ENCODE measurements around the gene MSANTD1.

DNA sequence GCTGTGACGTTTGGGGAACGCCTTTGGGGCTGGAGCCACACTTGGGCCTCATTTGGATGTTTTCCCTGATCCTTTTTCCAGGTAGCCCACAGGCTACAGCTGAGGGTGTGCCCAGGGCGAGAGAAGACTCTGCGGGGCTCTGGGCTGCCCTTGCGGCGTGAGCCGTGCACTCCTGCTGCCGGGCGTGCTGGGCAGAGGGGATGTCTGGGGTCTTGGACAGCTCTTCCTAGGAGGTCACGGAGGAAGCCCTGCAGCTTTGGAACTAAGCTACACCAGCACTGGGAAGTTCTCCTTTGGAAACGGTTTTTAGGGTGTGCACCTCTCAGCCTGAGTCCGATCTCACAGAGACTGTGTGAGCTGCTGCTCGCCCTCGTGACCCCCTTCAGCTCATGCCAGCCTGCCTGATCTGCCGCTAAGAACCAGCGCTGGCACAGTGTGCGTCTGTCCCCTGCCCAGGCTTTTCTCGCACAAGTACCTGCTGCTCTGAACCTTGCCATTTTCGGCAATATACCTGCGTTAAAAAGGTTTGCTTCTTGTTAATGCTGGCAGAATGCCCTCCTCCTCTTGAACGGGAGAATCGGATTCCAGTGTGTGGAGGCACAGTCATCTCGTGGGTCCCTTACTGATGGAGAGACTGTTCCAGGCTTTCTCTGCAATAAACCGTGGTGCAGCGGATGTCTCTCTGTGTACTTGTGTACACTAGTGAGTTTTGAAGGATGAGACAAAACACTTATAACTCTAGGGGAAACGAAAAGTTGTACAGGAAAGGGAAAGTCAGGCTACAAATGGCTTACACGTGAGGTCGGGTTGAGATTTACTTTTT is 14.3 kb downstream of the MSANTD1 start:
- no peak for TF ChIP-seq ZNF622 (IDR thresholded peaks at IDR 0.05)
- no peak for TF ChIP-seq TAF1 (IDR thresholded peaks at IDR 0.05; ENCODE audit: borderline replicate concordance, low read depth, low read length)
- no peak for TF ChIP-seq NR2F1 (conservative IDR thresholded peaks at IDR 0.05)
- TF ChIP-seq HDAC6 (IDR thresholded peaks at IDR 0.05; ENCODE audit: unreplicated experiment): no peak
- TF ChIP-seq, protein P1, sequence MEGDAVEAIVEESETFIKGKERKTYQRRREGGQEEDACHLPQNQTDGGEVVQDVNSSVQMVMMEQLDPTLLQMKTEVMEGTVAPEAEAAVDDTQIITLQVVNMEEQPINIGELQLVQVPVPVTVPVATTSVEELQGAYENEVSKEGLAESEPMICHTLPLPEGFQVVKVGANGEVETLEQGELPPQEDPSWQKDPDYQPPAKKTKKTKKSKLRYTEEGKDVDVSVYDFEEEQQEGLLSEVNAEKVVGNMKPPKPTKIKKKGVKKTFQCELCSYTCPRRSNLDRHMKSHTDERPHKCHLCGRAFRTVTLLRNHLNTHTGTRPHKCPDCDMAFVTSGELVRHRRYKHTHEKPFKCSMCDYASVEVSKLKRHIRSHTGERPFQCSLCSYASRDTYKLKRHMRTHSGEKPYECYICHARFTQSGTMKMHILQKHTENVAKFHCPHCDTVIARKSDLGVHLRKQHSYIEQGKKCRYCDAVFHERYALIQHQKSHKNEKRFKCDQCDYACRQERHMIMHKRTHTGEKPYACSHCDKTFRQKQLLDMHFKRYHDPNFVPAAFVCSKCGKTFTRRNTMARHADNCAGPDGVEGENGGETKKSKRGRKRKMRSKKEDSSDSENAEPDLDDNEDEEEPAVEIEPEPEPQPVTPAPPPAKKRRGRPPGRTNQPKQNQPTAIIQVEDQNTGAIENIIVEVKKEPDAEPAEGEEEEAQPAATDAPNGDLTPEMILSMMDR (IDR thresholded peaks at IDR 0.05 in 2 of 3, conservative IDR thresholded peaks at IDR 0.05 in 1 of 3; ENCODE audit: control insufficient read depth in 2 of 3, extremely low read depth in 1 of 3, insufficient read depth in 1 of 3, low read depth in 3 of 3, low read length in 3 of 3): no peak
- TF ChIP-seq SP1 (IDR thresholded peaks at IDR 0.05; ENCODE audit: low read depth, low read length): no peak
- TF ChIP-seq, protein P2, sequence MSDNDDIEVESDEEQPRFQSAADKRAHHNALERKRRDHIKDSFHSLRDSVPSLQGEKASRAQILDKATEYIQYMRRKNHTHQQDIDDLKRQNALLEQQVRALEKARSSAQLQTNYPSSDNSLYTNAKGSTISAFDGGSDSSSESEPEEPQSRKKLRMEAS (IDR thresholded peaks at IDR 0.05; ENCODE audit: low read depth, low read length): no peak
- TF ChIP-seq, protein P3, sequence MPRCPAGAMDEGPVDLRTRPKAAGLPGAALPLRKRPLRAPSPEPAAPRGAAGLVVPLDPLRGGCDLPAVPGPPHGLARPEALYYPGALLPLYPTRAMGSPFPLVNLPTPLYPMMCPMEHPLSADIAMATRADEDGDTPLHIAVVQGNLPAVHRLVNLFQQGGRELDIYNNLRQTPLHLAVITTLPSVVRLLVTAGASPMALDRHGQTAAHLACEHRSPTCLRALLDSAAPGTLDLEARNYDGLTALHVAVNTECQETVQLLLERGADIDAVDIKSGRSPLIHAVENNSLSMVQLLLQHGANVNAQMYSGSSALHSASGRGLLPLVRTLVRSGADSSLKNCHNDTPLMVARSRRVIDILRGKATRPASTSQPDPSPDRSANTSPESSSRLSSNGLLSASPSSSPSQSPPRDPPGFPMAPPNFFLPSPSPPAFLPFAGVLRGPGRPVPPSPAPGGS (IDR thresholded peaks at IDR 0.05; ENCODE audit: borderline replicate concordance, insufficient read depth, low read depth, low read length, poor library complexity, severe bottlenecking): no peak
